ENCODE measurements around the gene DAGLB. TPM values are rescaled to one million over a fixed set of nuclear protein-coding genes. Genes with fewer than 3 reads are reported as not detected.
"Not testable (repeated sequence)": the region's sequence is repeated elsewhere in the genome, so short reads cannot be mapped to it uniquely, and the experiment has no call there.

The DAGLB gene
- total and polyA plus RNA-seq, 9 donors: 10.1 to 14.0 (median 10.9) TPM

DNA sequence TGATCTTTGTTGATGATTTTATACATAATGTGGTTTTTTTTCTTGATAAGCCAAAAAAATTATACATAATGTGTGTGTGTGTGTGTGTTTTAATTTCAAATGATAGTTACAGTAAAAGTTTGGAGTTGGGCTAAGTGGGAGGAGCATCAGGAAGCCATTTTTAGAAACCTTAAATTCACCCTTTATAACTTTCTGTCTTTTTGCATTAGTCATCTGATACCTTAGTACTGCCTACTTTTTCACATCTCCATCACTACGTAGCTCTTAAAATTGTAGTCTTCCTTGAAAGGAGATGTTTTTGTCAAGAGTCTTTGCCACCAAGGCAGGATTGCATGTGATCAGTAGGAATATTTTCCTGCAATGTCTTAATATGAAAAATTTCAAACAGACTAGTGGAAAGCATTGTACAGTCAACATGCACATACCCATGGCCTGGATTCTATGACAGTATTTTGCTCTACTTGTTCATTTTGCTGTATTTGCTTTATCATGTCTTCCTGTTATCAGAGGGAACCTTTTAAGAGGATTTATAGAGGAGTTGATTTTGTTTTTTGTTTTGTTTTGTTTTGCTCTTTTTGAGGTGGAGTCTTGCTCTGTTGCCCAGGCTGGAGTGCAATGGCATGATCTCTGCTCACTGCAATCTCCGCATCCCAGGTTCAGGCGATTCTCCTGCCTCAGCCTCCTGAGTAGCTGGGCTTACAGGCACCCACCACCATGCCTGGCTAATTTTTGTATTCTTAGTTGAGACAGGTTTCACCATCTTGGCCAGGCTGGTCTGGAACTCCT, 67.3 kb downstream of the DAGLB start:
- no peak overlapping the region for H3K27ac ChIP-seq (ENCODE audit: low read length)
- no CpG with 5 or more reads among the region's 3 CpGs for WGBS (ENCODE audit: insufficient coverage)
- H3K4me1 ChIP-seq (ENCODE audit: control insufficient read depth, insufficient read depth, low read length): peaks cover 27% of the 10 kb centered on the region
- peaks cover 6% of the 10 kb centered on the region for H3K36me3 ChIP-seq (ENCODE audit: control insufficient read depth, insufficient read depth, low read length)
- no peaks in the 10 kb centered on the region for H3K27me3 ChIP-seq (ENCODE audit: control insufficient read depth, insufficient read depth, low read length)
- H3K4me3 ChIP-seq (ENCODE audit: low read length): no peak overlapping the region
- no peak for DNase-seq
- no peaks in the 10 kb centered on the region for H3K9me3 ChIP-seq (replicated peaks; ENCODE audit: control insufficient read depth, low read depth, low read length)

- H3K36me3 ChIP-seq (ENCODE audit: control insufficient read depth, insufficient read depth, low read length): peaks cover 6% of the 10 kb centered on the region
- H3K27me3 ChIP-seq (ENCODE audit: control insufficient read depth, insufficient read depth, low read length): no peaks in the 10 kb centered on the region
- H3K27ac ChIP-seq (ENCODE audit: low read length): no peak overlapping the region
- DNase-seq: no peak
- H3K4me3 ChIP-seq (ENCODE audit: low read length): no peak overlapping the region
- H3K9me3 ChIP-seq (replicated peaks; ENCODE audit: control insufficient read depth, low read depth, low read length): no peaks in the 10 kb centered on the region
- peaks cover 24% of the 10 kb centered on the region for H3K4me1 ChIP-seq (ENCODE audit: control insufficient read depth, insufficient read depth, low read length)
- WGBS (ENCODE audit: insufficient coverage): no CpG with 5 or more reads among the region's 7 CpGs
These were observed 67.9 kb downstream of the DAGLB start for GRCh38 chr7:6379886-6380285.

- H3K27ac ChIP-seq (ENCODE audit: low read length); DNase-seq; H3K9me3 ChIP-seq (replicated peaks; ENCODE audit: control insufficient read depth, low read depth, low read length); H3K36me3 ChIP-seq (ENCODE audit: control insufficient read depth, insufficient read depth, low read length); H3K4me3 ChIP-seq (ENCODE audit: low read length); H3K27me3 ChIP-seq (ENCODE audit: control insufficient read depth, insufficient read depth, low read length): not testable (repeated sequence)
- WGBS (ENCODE audit: insufficient coverage): 81% methylated on average over 3 of the region's 5 CpGs
- peaks cover 17% of the 10 kb centered on the region for H3K4me1 ChIP-seq (ENCODE audit: control insufficient read depth, insufficient read depth, low read length)
These were observed 69.2 kb downstream of the DAGLB start for GRCh38 chr7:6378556-6378955.

- H3K27ac ChIP-seq (ENCODE audit: low read length): no peak overlapping the region
- DNase-seq: no peak
- no peak overlapping the region for H3K4me3 ChIP-seq (ENCODE audit: low read length)
- peaks cover 4% of the 10 kb centered on the region for H3K36me3 ChIP-seq (ENCODE audit: control insufficient read depth, insufficient read depth, low read length)
- no peaks in the 10 kb centered on the region for H3K9me3 ChIP-seq (replicated peaks; ENCODE audit: control insufficient read depth, low read depth, low read length)
- 67% methylated on average over 1 of the region's 7 CpGs for WGBS (ENCODE audit: insufficient coverage)
- H3K27me3 ChIP-seq (ENCODE audit: control insufficient read depth, insufficient read depth, low read length): no peaks in the 10 kb centered on the region
- H3K4me1 ChIP-seq (ENCODE audit: control insufficient read depth, insufficient read depth, low read length): peaks cover 17% of the 10 kb centered on the region
These were observed 70.9 kb downstream of the DAGLB start for GRCh38 chr7:6376820-6377219.

GRCh38 chr7:6375348-6376101, 72.2 kb downstream of the DAGLB start:
- H3K4me3 ChIP-seq (ENCODE audit: low read length): peak overlapping the region; percentile 83
- DNase-seq: peak; percentile 47
- peaks cover 4% of the 10 kb centered on the region for H3K36me3 ChIP-seq (ENCODE audit: control insufficient read depth, insufficient read depth, low read length)
- WGBS (ENCODE audit: insufficient coverage): 10% methylated on average over 3 of the region's 23 CpGs
- peak overlapping the region; percentile 91 for H3K27ac ChIP-seq (ENCODE audit: low read length)
- peaks cover 17% of the 10 kb centered on the region for H3K4me1 ChIP-seq (ENCODE audit: control insufficient read depth, insufficient read depth, low read length)
- H3K9me3 ChIP-seq (replicated peaks; ENCODE audit: control insufficient read depth, low read depth, low read length): no peaks in the 10 kb centered on the region
- no peaks in the 10 kb centered on the region for H3K27me3 ChIP-seq (ENCODE audit: control insufficient read depth, insufficient read depth, low read length)

DNA sequence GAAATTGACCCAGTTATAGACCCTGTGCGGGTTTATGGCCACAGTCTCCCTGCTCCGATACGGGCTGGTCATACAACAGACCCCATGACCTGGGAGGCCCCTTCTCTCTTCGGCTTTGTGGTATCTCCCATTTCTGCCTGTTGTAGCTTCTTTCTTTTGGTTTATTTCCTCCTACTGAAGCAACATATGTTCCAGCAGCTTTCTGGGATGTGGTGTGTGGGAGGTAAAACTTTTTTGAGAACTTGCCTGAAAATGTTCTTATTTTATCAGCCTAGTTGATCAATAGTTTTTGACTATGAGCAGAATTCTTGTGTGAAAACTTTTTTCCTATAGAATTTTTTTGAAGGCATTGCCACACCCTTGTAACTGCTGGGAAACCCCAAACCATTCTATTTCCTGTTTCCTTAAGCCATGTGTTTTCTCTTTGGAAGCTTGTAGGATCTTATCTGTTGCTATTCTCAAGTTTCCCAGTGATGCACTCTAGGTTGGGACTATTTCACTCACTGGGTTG, 80.0 kb downstream of the DAGLB start:
- Histone ChIP-seq H3K27me3 (ENCODE audit: control insufficient read depth, insufficient read depth, low read length) (no peaks in the 10 kb centered on the region), H3K27ac (ENCODE audit: low read length) (peak overlapping the region; percentile 15), H3K4me3 (ENCODE audit: low read length) (no peak overlapping the region), H3K36me3 (ENCODE audit: control insufficient read depth, insufficient read depth, low read length) (no peaks in the 10 kb centered on the region), H3K9me3 (replicated peaks; ENCODE audit: control insufficient read depth, low read depth, low read length) (no peaks in the 10 kb centered on the region), H3K4me1 (ENCODE audit: control insufficient read depth, insufficient read depth, low read length) (no peaks in the 10 kb centered on the region)
- WGBS (ENCODE audit: insufficient coverage): 100% methylated on average over 1 of the region's 4 CpGs
- DNase-seq: peak; percentile 34

- WGBS (ENCODE audit: insufficient coverage): 75% methylated on average over 5 of the region's 5 CpGs
- no peaks in the 10 kb centered on the region for H3K27me3 ChIP-seq (ENCODE audit: control insufficient read depth, insufficient read depth, low read length)
- DNase-seq: no peak
- no peaks in the 10 kb centered on the region for H3K36me3 ChIP-seq (ENCODE audit: control insufficient read depth, insufficient read depth, low read length)
- no peaks in the 10 kb centered on the region for H3K4me1 ChIP-seq (ENCODE audit: control insufficient read depth, insufficient read depth, low read length)
- H3K27ac ChIP-seq (ENCODE audit: low read length): no peak overlapping the region
- H3K4me3 ChIP-seq (ENCODE audit: low read length): no peak overlapping the region
- no peaks in the 10 kb centered on the region for H3K9me3 ChIP-seq (replicated peaks; ENCODE audit: control insufficient read depth, low read depth, low read length)
These were observed 82.3 kb downstream of the DAGLB start for GRCh38 chr7:6365451-6365850.

GRCh38 chr7:6360841-6361240, 86.9 kb downstream of the DAGLB start:
- H3K4me1 ChIP-seq (ENCODE audit: control insufficient read depth, insufficient read depth, low read length): no peaks in the 10 kb centered on the region
- 81% methylated on average over 3 of the region's 5 CpGs for WGBS (ENCODE audit: insufficient coverage)
- DNase-seq: no peak
- no peaks in the 10 kb centered on the region for H3K9me3 ChIP-seq (replicated peaks; ENCODE audit: control insufficient read depth, low read depth, low read length)
- no peak overlapping the region for H3K27ac ChIP-seq (ENCODE audit: low read length)
- H3K4me3 ChIP-seq (ENCODE audit: low read length): no peak overlapping the region
- no peaks in the 10 kb centered on the region for H3K36me3 ChIP-seq (ENCODE audit: control insufficient read depth, insufficient read depth, low read length)
- H3K27me3 ChIP-seq (ENCODE audit: control insufficient read depth, insufficient read depth, low read length): no peaks in the 10 kb centered on the region

DNA sequence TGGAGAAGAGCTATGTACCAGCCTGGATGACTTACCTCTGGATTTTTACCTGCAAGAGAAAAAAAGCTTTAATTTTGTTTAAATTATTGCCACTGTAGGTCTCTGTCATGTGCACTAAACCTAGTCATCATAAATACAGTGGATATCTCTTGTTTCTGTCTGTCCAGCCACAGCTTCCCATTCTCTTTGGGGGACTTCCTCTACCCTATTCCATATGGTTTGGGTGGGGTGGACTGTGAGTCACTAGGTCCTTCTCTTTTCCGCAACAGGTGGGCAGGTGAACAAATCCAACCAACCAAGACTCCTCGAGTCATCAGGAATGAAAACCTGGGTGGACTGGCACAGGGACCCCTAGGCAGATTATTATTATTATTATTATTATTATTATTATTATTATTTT, 88.0 kb downstream of the DAGLB start:
- Histone ChIP-seq H3K9me3 (replicated peaks; ENCODE audit: control insufficient read depth, low read depth, low read length) (no peaks in the 10 kb centered on the region), H3K27ac (ENCODE audit: low read length) (no peak overlapping the region), H3K4me1 (ENCODE audit: control insufficient read depth, insufficient read depth, low read length) (no peaks in the 10 kb centered on the region), H3K27me3 (ENCODE audit: control insufficient read depth, insufficient read depth, low read length) (no peaks in the 10 kb centered on the region), H3K36me3 (ENCODE audit: control insufficient read depth, insufficient read depth, low read length) (no peaks in the 10 kb centered on the region), H3K4me3 (ENCODE audit: low read length) (no peak overlapping the region)
- DNase-seq: no peak
- no CpG with 5 or more reads among the region's 2 CpGs for WGBS (ENCODE audit: insufficient coverage)
